Measurements from ENCODE around the gene THSD7B.

The THSD7B gene

GRCh38 chr2:136764452-136765255 is 691 bp upstream of the THSD7B start:
- DNase-seq, result no peak
- H3K4me3 ChIP-seq (ENCODE audit: insufficient read depth, low read depth, low read length, poor library complexity, severe bottlenecking), result no peak overlapping the region
- H3K4me1 ChIP-seq (ENCODE audit: control insufficient read depth, insufficient read depth, low read length, poor library complexity, severe bottlenecking), result no peaks in the 10 kb centered on the region
- peaks cover 6% of the 10 kb centered on the region for H3K27me3 ChIP-seq (replicated peaks; ENCODE audit: control insufficient read depth, insufficient read depth, low read length, poor library complexity, severe bottlenecking)
- no peaks in the 10 kb centered on the region for H3K9me3 ChIP-seq (ENCODE audit: control insufficient read depth, low read length)
- H3K27ac ChIP-seq (ENCODE audit: insufficient read depth, low read length, poor library complexity, severe bottlenecking), result no peak overlapping the region
- H3K36me3 ChIP-seq (ENCODE audit: control insufficient read depth, insufficient read depth, low read length), result no peaks in the 10 kb centered on the region

DNA sequence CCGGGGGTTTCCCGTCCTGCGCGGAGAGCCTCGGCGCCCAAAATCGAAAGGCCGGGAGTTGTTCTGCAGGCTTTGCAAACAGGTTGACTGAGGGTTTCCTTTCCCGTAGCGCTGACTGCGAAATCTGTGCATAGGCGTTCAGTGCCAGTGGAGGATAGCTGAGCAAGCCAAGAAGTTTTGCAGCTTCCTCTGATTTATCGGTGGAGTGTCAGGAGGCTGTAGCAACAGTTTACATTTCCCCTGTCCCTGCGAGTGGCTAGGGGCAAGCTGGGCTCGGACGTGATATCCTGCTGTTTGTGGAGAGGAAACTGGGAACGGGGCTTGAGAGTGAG is 694 bp downstream of the THSD7B start:
- no peaks in the 10 kb centered on the region for H3K9me3 ChIP-seq (ENCODE audit: control insufficient read depth, low read length)
- no peak overlapping the region for H3K27ac ChIP-seq (ENCODE audit: insufficient read depth, low read length, poor library complexity, severe bottlenecking)
- peaks cover 6% of the 10 kb centered on the region for H3K27me3 ChIP-seq (replicated peaks; ENCODE audit: control insufficient read depth, insufficient read depth, low read length, poor library complexity, severe bottlenecking)
- DNase-seq, result no peak
- H3K4me1 ChIP-seq (ENCODE audit: control insufficient read depth, insufficient read depth, low read length, poor library complexity, severe bottlenecking), result no peaks in the 10 kb centered on the region
- H3K4me3 ChIP-seq (ENCODE audit: insufficient read depth, low read depth, low read length, poor library complexity, severe bottlenecking), result no peak overlapping the region
- H3K36me3 ChIP-seq (ENCODE audit: control insufficient read depth, insufficient read depth, low read length), result no peaks in the 10 kb centered on the region

DNA sequence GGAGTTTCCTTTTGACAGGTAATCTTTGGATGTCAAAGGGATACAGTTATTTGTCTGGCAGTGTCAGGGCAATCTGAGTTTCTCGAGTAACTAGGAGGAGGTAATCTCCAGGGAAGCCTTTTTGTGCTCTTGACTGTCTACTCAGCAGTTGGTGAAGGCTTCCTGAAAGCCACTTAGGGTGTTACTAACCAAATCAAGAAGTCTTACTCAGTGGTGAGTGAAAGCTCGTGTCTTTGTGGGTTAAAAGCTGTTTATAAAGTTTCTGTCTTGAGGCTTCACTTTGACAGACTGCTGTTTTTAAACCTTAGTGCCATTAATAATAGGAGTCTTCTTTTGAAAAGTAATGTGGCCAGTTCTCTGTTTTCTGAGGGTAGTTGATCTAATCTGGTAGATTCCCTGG is 1.7 kb downstream of the THSD7B start:
- Histone ChIP-seq H3K27me3 (replicated peaks; ENCODE audit: control insufficient read depth, insufficient read depth, low read length, poor library complexity, severe bottlenecking) (peaks cover 6% of the 10 kb centered on the region), H3K36me3 (ENCODE audit: control insufficient read depth, insufficient read depth, low read length) (no peaks in the 10 kb centered on the region), H3K4me1 (ENCODE audit: control insufficient read depth, insufficient read depth, low read length, poor library complexity, severe bottlenecking) (no peaks in the 10 kb centered on the region), H3K27ac (ENCODE audit: insufficient read depth, low read length, poor library complexity, severe bottlenecking) (no peak overlapping the region), H3K9me3 (ENCODE audit: control insufficient read depth, low read length) (no peaks in the 10 kb centered on the region), H3K4me3 (ENCODE audit: insufficient read depth, low read depth, low read length, poor library complexity, severe bottlenecking) (no peak overlapping the region)
- DNase-seq, result no peak

DNA sequence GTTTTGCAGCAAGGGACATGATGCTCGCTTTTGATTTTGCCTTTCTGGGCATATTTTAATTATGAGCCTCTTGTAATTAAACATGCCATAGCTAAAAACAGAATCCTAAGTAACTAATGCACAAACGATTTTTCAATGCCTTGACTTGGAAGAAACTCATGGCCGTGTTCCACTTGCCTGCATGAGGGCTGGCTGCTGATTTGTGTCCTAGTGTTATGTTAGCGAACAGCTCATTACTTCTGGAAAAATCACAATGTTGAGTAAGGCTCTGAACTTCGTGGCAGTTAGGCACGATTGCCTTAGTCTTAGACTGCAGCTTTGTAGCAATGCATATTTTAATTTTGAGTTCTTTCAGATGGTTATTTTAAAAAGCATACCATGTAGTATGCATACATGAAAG is 4.5 kb downstream of the THSD7B start:
- Histone ChIP-seq H3K27me3 (replicated peaks; ENCODE audit: control insufficient read depth, insufficient read depth, low read length, poor library complexity, severe bottlenecking) (peaks cover 2% of the 10 kb centered on the region), H3K4me1 (ENCODE audit: control insufficient read depth, insufficient read depth, low read length, poor library complexity, severe bottlenecking) (no peaks in the 10 kb centered on the region), H3K27ac (ENCODE audit: insufficient read depth, low read length, poor library complexity, severe bottlenecking) (no peak overlapping the region), H3K9me3 (ENCODE audit: control insufficient read depth, low read length) (no peaks in the 10 kb centered on the region), H3K4me3 (ENCODE audit: insufficient read depth, low read depth, low read length, poor library complexity, severe bottlenecking) (no peak overlapping the region), H3K36me3 (ENCODE audit: control insufficient read depth, insufficient read depth, low read length) (no peaks in the 10 kb centered on the region)
- DNase-seq, result no peak

GRCh38 chr2:136770384-136770783 is 5.0 kb downstream of the THSD7B start:
- H3K36me3 ChIP-seq (ENCODE audit: control insufficient read depth, insufficient read depth, low read length), result no peaks in the 10 kb centered on the region
- H3K4me1 ChIP-seq (ENCODE audit: control insufficient read depth, insufficient read depth, low read length, poor library complexity, severe bottlenecking), result no peaks in the 10 kb centered on the region
- no peak overlapping the region for H3K4me3 ChIP-seq (ENCODE audit: insufficient read depth, low read depth, low read length, poor library complexity, severe bottlenecking)
- no peaks in the 10 kb centered on the region for H3K27me3 ChIP-seq (replicated peaks; ENCODE audit: control insufficient read depth, insufficient read depth, low read length, poor library complexity, severe bottlenecking)
- no peaks in the 10 kb centered on the region for H3K9me3 ChIP-seq (ENCODE audit: control insufficient read depth, low read length)
- no peak for DNase-seq
- no peak overlapping the region for H3K27ac ChIP-seq (ENCODE audit: insufficient read depth, low read length, poor library complexity, severe bottlenecking)

GRCh38 chr2:136777391-136777790 is 12.0 kb downstream of the THSD7B start:
- no peaks in the 10 kb centered on the region for H3K27me3 ChIP-seq (replicated peaks; ENCODE audit: control insufficient read depth, insufficient read depth, low read length, poor library complexity, severe bottlenecking)
- no peaks in the 10 kb centered on the region for H3K4me1 ChIP-seq (ENCODE audit: control insufficient read depth, insufficient read depth, low read length, poor library complexity, severe bottlenecking)
- no peak for DNase-seq
- H3K4me3 ChIP-seq (ENCODE audit: insufficient read depth, low read depth, low read length, poor library complexity, severe bottlenecking), result no peak overlapping the region
- H3K9me3 ChIP-seq (ENCODE audit: control insufficient read depth, low read length), result no peaks in the 10 kb centered on the region
- H3K36me3 ChIP-seq (ENCODE audit: control insufficient read depth, insufficient read depth, low read length), result no peaks in the 10 kb centered on the region
- no peak overlapping the region for H3K27ac ChIP-seq (ENCODE audit: insufficient read depth, low read length, poor library complexity, severe bottlenecking)

GRCh38 chr2:136783856-136784255 is 18.5 kb downstream of the THSD7B start:
- Histone ChIP-seq H3K27me3 (replicated peaks; ENCODE audit: control insufficient read depth, insufficient read depth, low read length, poor library complexity, severe bottlenecking) (no peaks in the 10 kb centered on the region), H3K36me3 (ENCODE audit: control insufficient read depth, insufficient read depth, low read length) (no peaks in the 10 kb centered on the region)
- DNase-seq, result no peak

GRCh38 chr2:136785215-136785614 is 19.9 kb downstream of the THSD7B start:
- Histone ChIP-seq H3K9me3 (ENCODE audit: control insufficient read depth, low read length) (no peaks in the 10 kb centered on the region), H3K36me3 (ENCODE audit: control insufficient read depth, insufficient read depth, low read length) (no peaks in the 10 kb centered on the region), H3K4me1 (ENCODE audit: control insufficient read depth, insufficient read depth, low read length, poor library complexity, severe bottlenecking) (no peaks in the 10 kb centered on the region), H3K27me3 (replicated peaks; ENCODE audit: control insufficient read depth, insufficient read depth, low read length, poor library complexity, severe bottlenecking) (no peaks in the 10 kb centered on the region), H3K4me3 (ENCODE audit: insufficient read depth, low read depth, low read length, poor library complexity, severe bottlenecking) (no peak overlapping the region), H3K27ac (ENCODE audit: insufficient read depth, low read length, poor library complexity, severe bottlenecking) (no peak overlapping the region)
- no peak for DNase-seq

More at GRCh38 chr2:136783856-136784255, 18.5 kb downstream of the THSD7B start:
- no peak overlapping the region for H3K27ac ChIP-seq (ENCODE audit: insufficient read depth, low read length, poor library complexity, severe bottlenecking)
- H3K4me1 ChIP-seq (ENCODE audit: control insufficient read depth, insufficient read depth, low read length, poor library complexity, severe bottlenecking), result no peaks in the 10 kb centered on the region
- H3K9me3 ChIP-seq (ENCODE audit: control insufficient read depth, low read length), result no peaks in the 10 kb centered on the region
- no peak overlapping the region for H3K4me3 ChIP-seq (ENCODE audit: insufficient read depth, low read depth, low read length, poor library complexity, severe bottlenecking)

GRCh38 chr2:136787970-136788369 is 22.6 kb downstream of the THSD7B start:
- DNase-seq, result no peak

DNA sequence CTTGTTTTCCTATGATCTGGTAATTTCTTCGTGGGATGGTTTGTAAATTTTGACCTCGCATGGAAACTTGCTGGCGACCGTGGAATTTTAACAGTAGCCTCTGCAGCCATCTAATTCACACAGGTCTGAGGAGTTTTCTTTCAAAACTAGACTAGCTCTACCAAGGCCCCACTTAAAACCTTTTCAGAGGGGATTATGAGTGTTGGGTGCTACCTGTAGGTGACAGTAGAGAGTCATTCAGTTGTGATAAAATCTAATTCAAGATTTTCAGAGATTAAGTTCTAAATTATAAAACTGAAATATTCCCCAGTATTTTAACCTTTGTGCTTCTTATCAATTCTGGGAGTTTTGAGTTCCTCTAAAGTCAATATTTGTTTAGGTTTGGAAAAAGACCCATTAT is 31.0 kb downstream of the THSD7B start:
- H3K9me3 ChIP-seq (ENCODE audit: control insufficient read depth, low read length), result no peaks in the 10 kb centered on the region
- H3K27ac ChIP-seq (ENCODE audit: insufficient read depth, low read length, poor library complexity, severe bottlenecking), result no peak overlapping the region
- no peak overlapping the region for H3K4me3 ChIP-seq (ENCODE audit: insufficient read depth, low read depth, low read length, poor library complexity, severe bottlenecking)
- H3K36me3 ChIP-seq (ENCODE audit: control insufficient read depth, insufficient read depth, low read length), result no peaks in the 10 kb centered on the region
- DNase-seq, result no peak
- H3K4me1 ChIP-seq (ENCODE audit: control insufficient read depth, insufficient read depth, low read length, poor library complexity, severe bottlenecking), result no peaks in the 10 kb centered on the region
- H3K27me3 ChIP-seq (replicated peaks; ENCODE audit: control insufficient read depth, insufficient read depth, low read length, poor library complexity, severe bottlenecking), result no peaks in the 10 kb centered on the region

More at GRCh38 chr2:136787970-136788369, 22.6 kb downstream of the THSD7B start:
- Histone ChIP-seq H3K27me3 (replicated peaks; ENCODE audit: control insufficient read depth, insufficient read depth, low read length, poor library complexity, severe bottlenecking) (no peaks in the 10 kb centered on the region), H3K27ac (ENCODE audit: insufficient read depth, low read length, poor library complexity, severe bottlenecking) (no peak overlapping the region), H3K36me3 (ENCODE audit: control insufficient read depth, insufficient read depth, low read length) (no peaks in the 10 kb centered on the region), H3K4me3 (ENCODE audit: insufficient read depth, low read depth, low read length, poor library complexity, severe bottlenecking) (no peak overlapping the region), H3K4me1 (ENCODE audit: control insufficient read depth, insufficient read depth, low read length, poor library complexity, severe bottlenecking) (no peaks in the 10 kb centered on the region), H3K9me3 (ENCODE audit: control insufficient read depth, low read length) (no peaks in the 10 kb centered on the region)
